GM12878 (cell line): Measurements from ENCODE around the gene HAPSTR1. TPM values are rescaled to one million over a fixed set of nuclear protein-coding genes. Genes with fewer than 3 reads are reported as not detected.

Experiments
- ATAC-seq: fragments of 200-7000 bp; cut with Tn5 transposase; 3 replicates; pipeline ENCODE4 v1.9.1; 2020; ENCODE audit warnings: mild to moderate bottlenecking, moderate library complexity
- BruUV-seq: library from RNA; stranded (reverse); fragments of 400-500 nt; replicated peaks from 2 replicates; lab custom pipeline; 2021; lab: Mats Ljungman, UMichigan
- CTCF ChIA-PET: fragments of 300-600 bp; sonication (Branson Sonifier 250); formaldehyde crosslinking; extraction: SDS; loops from one replicate; lab custom pipeline; 2021; ENCODE audit warnings: inconsistent platforms; lab: Yijun Ruan, JAX
- POLR2A ChIA-PET: fragments of 350-600 bp; formaldehyde crosslinking; extraction: SDS; loops from one replicate; lab custom pipeline; 2021; ENCODE audit warnings: inconsistent platforms; lab: Charles Lee
- RAD21 ChIA-PET: fragments of 300-600 bp; sonication (Branson Sonifier 250); formaldehyde crosslinking; loops from one replicate; lab custom pipeline; 2023; ENCODE audit warnings: antibody characterized with exemption; ENCODE audit not compliant: unreplicated experiment; lab: Charles Lee
- SMC1A ChIA-PET: fragments of 300-600 bp; sonication (Branson Sonifier 250); formaldehyde crosslinking; loops from one replicate; lab custom pipeline; 2023; ENCODE audit not compliant: unreplicated experiment, uncharacterized antibody; lab: Charles Lee
- DNase-seq: peaks from one replicate; pipeline ENCODE4 v3.0.0-alpha.2; 2011; ENCODE audit warnings: low read depth, low spot score
- FAIRE-seq: peaks from 3 replicates; lab custom pipeline; 2011; peaks lifted over from hg19 to GRCh38; lab: Jason Lieb, UNC
- H2AFZ ChIP-seq: 2 replicates; pipeline ENCODE4 v1.6.0; 2011; ENCODE audit warnings: low read depth, low read length, control low read depth; ENCODE audit not compliant: control insufficient read depth
- H3K27ac ChIP-seq: 2 replicates; pipeline ENCODE4 v1.5.1; 2011; ENCODE audit warnings: control low read depth; ENCODE audit not compliant: control insufficient read depth, insufficient read depth
- H3K27me3 ChIP-seq, 2 experiments: replicated peaks in 1 of 2; 2 replicates each; pipeline versions ENCODE4 v1.6.0 to v1.6.1; 2011; ENCODE audit warnings: low read length in 1 of 2; ENCODE audit not compliant: control insufficient read depth in 2 of 2, insufficient read depth in 2 of 2
- H3K36me3 ChIP-seq, 2 experiments: 2 replicates each; pipeline ENCODE4 v1.5.1; 2011; ENCODE audit warnings: low read length in 1 of 2; ENCODE audit not compliant: control insufficient read depth in 2 of 2, insufficient read depth in 2 of 2
- H3K4me1 ChIP-seq: 2 replicates; pipeline ENCODE4 v1.6.1; 2011; ENCODE audit warnings: mild to moderate bottlenecking, low read length, moderate library complexity, mixed read lengths; ENCODE audit not compliant: control insufficient read depth, insufficient read depth
- H3K4me2 ChIP-seq: 2 replicates; pipeline ENCODE4 v1.6.0; 2011; ENCODE audit warnings: control low read depth; ENCODE audit not compliant: control insufficient read depth, insufficient read depth
- H3K4me3 ChIP-seq: fragments of 200-600 bp; sonication (generic); 2 replicates; pipeline ENCODE4 v1.5.1; 2016
- H3K79me2 ChIP-seq: 2 replicates; pipeline ENCODE4 v1.6.0; 2011; ENCODE audit warnings: low read length; ENCODE audit not compliant: control insufficient read depth, insufficient read depth
- H3K9ac ChIP-seq: 2 replicates; pipeline ENCODE4 v1.8.0; 2011; ENCODE audit warnings: low read length, control low read depth, mixed read lengths; ENCODE audit not compliant: control insufficient read depth, insufficient read depth
- H3K9me3 ChIP-seq: replicated peaks from 3 replicates; pipeline ENCODE4 v1.5.1; 2011; ENCODE audit warnings: mild to moderate bottlenecking, low read length; ENCODE audit not compliant: control insufficient read depth, insufficient read depth
- H4K20me1 ChIP-seq: 2 replicates; pipeline ENCODE4 v1.6.0; 2011; ENCODE audit not compliant: control insufficient read depth, insufficient read depth
- CHD2 ChIP-seq: IDR thresholded peaks from 2 replicates; pipeline ENCODE4 v1.6.1; 2011; ENCODE audit warnings: low read depth, low read length, improper control_type of control experiment, borderline replicate concordance
- CHD4 ChIP-seq: fragments of 200-600 bp; sonication (generic); IDR thresholded peaks from 2 replicates; pipeline ENCODE4 v1.6.1; 2016; ENCODE audit warnings: mild to moderate bottlenecking
- GATAD2B ChIP-seq: fragments of 450-650 bp; conservative IDR thresholded peaks from 2 replicates; pipeline ENCODE4 v1.6.1; 2017; ENCODE audit warnings: low read depth, mild to moderate bottlenecking, moderate library complexity
- IKZF1 ChIP-seq: fragments of 450-650 bp; conservative IDR thresholded peaks from 2 replicates; pipeline ENCODE4 v1.6.1; 2017; ENCODE audit warnings: antibody characterized with exemption, mild to moderate bottlenecking
- KAT2A ChIP-seq: conservative IDR thresholded peaks from 2 replicates; pipeline ENCODE4 v1.6.1; 2011; ENCODE audit warnings: low read depth, low read length; ENCODE audit not compliant: control insufficient read depth
- LARP7 ChIP-seq: fragments of 450-650 bp; IDR thresholded peaks from 2 replicates; pipeline ENCODE4 v1.6.1; 2017; ENCODE audit warnings: mild to moderate bottlenecking
- MTA2 ChIP-seq: fragments of 450-650 bp; IDR thresholded peaks from 2 replicates; pipeline ENCODE4 v1.6.1; 2016; ENCODE audit warnings: low read depth, mild to moderate bottlenecking, moderate library complexity
- NR2C1 ChIP-seq: fragments of 450-650 bp; IDR thresholded peaks from 2 replicates; pipeline ENCODE4 v1.6.1; 2017; ENCODE audit warnings: antibody characterized with exemption, mild to moderate bottlenecking, moderate library complexity
- RB1 ChIP-seq: fragments of 450-650 bp; formaldehyde crosslinking; IDR thresholded peaks from 2 replicates; pipeline ENCODE4 v1.6.1; 2017; ENCODE audit warnings: mild to moderate bottlenecking, borderline replicate concordance
- SPI1 ChIP-seq: IDR thresholded peaks from 2 replicates; pipeline ENCODE4 v1.6.1; 2011; ENCODE audit warnings: low read depth, mild to moderate bottlenecking, low read length, moderate library complexity, borderline replicate concordance; ENCODE audit not compliant: insufficient read depth
- TCF3 ChIP-seq: IDR thresholded peaks from 2 replicates; pipeline ENCODE4 v1.6.1; 2012; ENCODE audit warnings: low read depth, mild to moderate bottlenecking, low read length, borderline replicate concordance; ENCODE audit not compliant: insufficient read depth
- ZNF24 ChIP-seq: fragments of 450-650 bp; IDR thresholded peaks from 2 replicates; pipeline ENCODE4 v1.6.1; 2017; ENCODE audit warnings: antibody characterized with exemption, mild to moderate bottlenecking
- ZNF592 ChIP-seq: fragments of 450-650 bp; IDR thresholded peaks from 2 replicates; pipeline ENCODE4 v1.6.1; 2017; ENCODE audit warnings: mild to moderate bottlenecking, moderate library complexity
- WGBS: methylation state at CpG from one replicate; pipeline ENCODE4 v1.1.6; 2016; ENCODE audit warnings: low lambda C conversion rate; ENCODE audit not compliant: insufficient replicate concordance, insufficient coverage; ENCODE audit errors: missing lambda C conversion rate; 5-methylcytosine and 5-hydroxymethylcytosine counted together
- in situ Hi-C: fragments of 300-500 bp; cut with MboI; formaldehyde crosslinking; loops from 9 replicates; pipeline ENCODE4 v1.14.3; 2018; ENCODE audit warnings: mixed read lengths
- intact Hi-C: fragments of 100-400 bp; cut with micrococcal nuclease; formaldehyde crosslinking; loops from one replicate; pipeline ENCODE4 v1.14.2; 2022; ENCODE audit not compliant: unreplicated experiment
- polyA plus RNA-seq, 11 experiments: library from polyadenylated mRNA; depleted of rRNA in 4 of 11; unstranded in 6 of 11; stranded (reverse) in 5 of 11; fragments of >200 nt; fragmentation: Nextera tagmentation in 4 of 11; fragmentation: Illumina TruSeq in 1 of 11; extraction: Ambion mirVana in 4 of 11; extraction: Trizol in 1 of 11; gene quantifications; 1 replicate in 1 of 11; 2 replicates in 10 of 11; pipeline versions ENCODE4 v1.2.1 to v1.2.3, GENCODE V29; 2011 to 2016; ENCODE audit warnings: inconsistent platforms in 2 of 11, missing spikeins in 2 of 11, low read depth in 1 of 11
- total RNA-seq, 4 experiments: library from RNA; depleted of rRNA in 3 of 4; stranded (reverse); fragments of >200 nt in 3 of 4; fragmentation: Illumina TruSeq in 1 of 4; extraction: Trizol in 1 of 4; gene quantifications; 2 replicates each; pipeline versions ENCODE4 v1.2.1 to v1.2.3, GENCODE V29; 2013 to 2021
- TF ChIP-seq, protein P1 (sequence below), 3 experiments: IDR thresholded peaks in 2 of 3; conservative IDR thresholded peaks in 1 of 3; 2 replicates each; pipeline ENCODE4 v1.5.1; 2011; ENCODE audit warnings: low read depth in 3 of 3, low read length in 3 of 3, mild to moderate bottlenecking in 3 of 3, control low read depth in 2 of 3, moderate library complexity in 2 of 3, inconsistent platforms in 1 of 3, mixed read lengths in 1 of 3; ENCODE audit not compliant: control insufficient read depth in 2 of 3, insufficient read depth in 1 of 3; ENCODE audit errors: extremely low read depth in 1 of 3
- TF ChIP-seq, protein P2 (sequence below): IDR thresholded peaks from 2 replicates; pipeline ENCODE4 v1.6.1; 2011; ENCODE audit warnings: borderline replicate concordance, low read depth, mild to moderate bottlenecking, moderate library complexity, mixed read lengths, low read length; ENCODE audit not compliant: insufficient read depth; ENCODE audit errors: extremely low read length

Gene HAPSTR1
- total and polyA plus RNA-seq, 10 of the 15 experiments (the other 5 are each of a cell fraction or from before 2014, with no cell fraction given): 8.7 to 52.5 (median 23.1) TPM

GRCh38 chr16:9092282-9092977, 986 bp downstream of the HAPSTR1 start:
- in situ Hi-C loops (no loop called here), intact Hi-C loops (loop anchor here (1.0 to 5.0 kb wide), 3 partner anchors 8 to 295 kb away; partner anchors contain the start of genes PMM2, TMEM186 and USP7)
- FAIRE-seq (no peak), DNase-seq (no peak), ATAC-seq (peak; percentile 20)
- Histone ChIP-seq H3K79me2 (peaks cover 68% of the 10 kb centered on the region), H3K4me1 (peaks cover 6% of the 10 kb centered on the region), H3K27ac (peak overlapping the region; percentile 90), H4K20me1 (peaks cover 10% of the 10 kb centered on the region), H3K4me3 (peak overlapping the region; percentile 81), H3K9me3 (no peaks in the 10 kb centered on the region), H3K36me3 (no peaks in the 10 kb centered on the region), H3K4me2 (peak overlapping the region; percentile 91; the same call in 1 of the 2 replicates), H3K27me3 (no peaks in the 10 kb centered on the region), H2AFZ (no peak overlapping the region), H3K9ac (peak overlapping the region; percentile 94)
- under 1% methylated on average over 38 of the region's 64 CpGs for WGBS
- RAD21 ChIA-PET: interaction anchor here (1.0 to 3.0 kb wide), 7 partner anchors 10 to 200 kb away, joined by 3 to 12 read pairs (median 5); no protein-coding TSS in a partner anchor
- POLR2A ChIA-PET: interaction anchor here (0.6 to 2.4 kb wide), 7 partner anchors 19 to 426 kb away, joined by 3 to 10 read pairs (median 5); partner anchors contain the start of gene CARHSP1
- SMC1A ChIA-PET: interaction anchor here (1.0 to 1.9 kb wide), 4 partner anchors 10 to 42 kb away, joined by 3 to 9 read pairs (median 4); no protein-coding TSS in a partner anchor
- BruUV-seq: no TSS peak
- CTCF ChIA-PET: interaction anchor here (0.7 to 2.5 kb wide), 8 partner anchors 9 to 1283 kb away, joined by 3 to 8 read pairs (median 3); no protein-coding TSS in a partner anchor
- TF ChIP-seq GATAD2B (peak; percentile 75), SPI1 (no peak), NR2C1 (no peak; the same call in none of the 2 replicates), RB1 (0 out of 2 replicates have a peak, but pooled peaks have one; percentile 3), IKZF1 (peak; percentile 41; the same call in 1 of the 2 replicates), ZNF24 (0 out of 2 replicates have a peak, but pooled peaks have one; percentile 17), TCF3 (no peak), LARP7 (peak; percentile 81; the same call in 1 of the 2 replicates), KAT2A (no peak), CHD2 (no peak), ZNF592 (0 out of 2 replicates have a peak, but pooled peaks have one; percentile 37), CHD4 (no peak), MTA2 (no peak)
- TF ChIP-seq, protein P1, sequence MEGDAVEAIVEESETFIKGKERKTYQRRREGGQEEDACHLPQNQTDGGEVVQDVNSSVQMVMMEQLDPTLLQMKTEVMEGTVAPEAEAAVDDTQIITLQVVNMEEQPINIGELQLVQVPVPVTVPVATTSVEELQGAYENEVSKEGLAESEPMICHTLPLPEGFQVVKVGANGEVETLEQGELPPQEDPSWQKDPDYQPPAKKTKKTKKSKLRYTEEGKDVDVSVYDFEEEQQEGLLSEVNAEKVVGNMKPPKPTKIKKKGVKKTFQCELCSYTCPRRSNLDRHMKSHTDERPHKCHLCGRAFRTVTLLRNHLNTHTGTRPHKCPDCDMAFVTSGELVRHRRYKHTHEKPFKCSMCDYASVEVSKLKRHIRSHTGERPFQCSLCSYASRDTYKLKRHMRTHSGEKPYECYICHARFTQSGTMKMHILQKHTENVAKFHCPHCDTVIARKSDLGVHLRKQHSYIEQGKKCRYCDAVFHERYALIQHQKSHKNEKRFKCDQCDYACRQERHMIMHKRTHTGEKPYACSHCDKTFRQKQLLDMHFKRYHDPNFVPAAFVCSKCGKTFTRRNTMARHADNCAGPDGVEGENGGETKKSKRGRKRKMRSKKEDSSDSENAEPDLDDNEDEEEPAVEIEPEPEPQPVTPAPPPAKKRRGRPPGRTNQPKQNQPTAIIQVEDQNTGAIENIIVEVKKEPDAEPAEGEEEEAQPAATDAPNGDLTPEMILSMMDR (IDR thresholded peaks at IDR 0.05 in 2 of 3, conservative IDR thresholded peaks at IDR 0.05 in 1 of 3; ENCODE audit: control insufficient read depth in 2 of 3, extremely low read depth in 1 of 3, insufficient read depth in 1 of 3, low read depth in 3 of 3, low read length in 3 of 3): 0 out of 6 replicates have a peak, but pooled peaks of 1 of the 3 experiments have one; percentile 2
- TF ChIP-seq, protein P2, sequence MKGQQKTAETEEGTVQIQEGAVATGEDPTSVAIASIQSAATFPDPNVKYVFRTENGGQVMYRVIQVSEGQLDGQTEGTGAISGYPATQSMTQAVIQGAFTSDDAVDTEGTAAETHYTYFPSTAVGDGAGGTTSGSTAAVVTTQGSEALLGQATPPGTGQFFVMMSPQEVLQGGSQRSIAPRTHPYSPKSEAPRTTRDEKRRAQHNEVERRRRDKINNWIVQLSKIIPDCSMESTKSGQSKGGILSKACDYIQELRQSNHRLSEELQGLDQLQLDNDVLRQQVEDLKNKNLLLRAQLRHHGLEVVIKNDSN: no peak
